ENCODE data around the gene CST7. TPM values are rescaled to one million over a fixed set of nuclear protein-coding genes. Genes with fewer than 3 reads are reported as not detected.

CST7 gene
- total RNA-seq, 1 donor from 2014 or later, result not detected

DNA sequence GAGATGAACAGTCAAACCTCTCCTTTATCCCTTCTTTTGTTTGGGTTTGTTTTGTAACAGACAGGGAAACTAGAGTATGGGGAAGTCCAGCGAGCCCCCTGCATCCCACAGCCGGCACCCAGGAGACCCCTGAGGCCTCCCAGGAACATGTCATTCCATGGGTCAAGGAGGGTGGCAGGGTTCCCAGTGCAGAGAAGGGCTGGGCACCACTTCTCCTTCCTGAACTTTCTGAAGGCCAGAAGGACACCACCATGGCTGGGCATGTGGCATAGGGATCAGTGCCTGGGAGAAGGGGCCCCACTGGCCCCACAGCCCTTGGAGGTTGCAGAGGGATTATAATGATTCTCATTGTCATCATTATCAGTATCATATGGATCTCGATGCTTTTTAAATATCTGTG, 13.9 kb upstream of the CST7 start:
- TF ChIP-seq, protein P1, sequence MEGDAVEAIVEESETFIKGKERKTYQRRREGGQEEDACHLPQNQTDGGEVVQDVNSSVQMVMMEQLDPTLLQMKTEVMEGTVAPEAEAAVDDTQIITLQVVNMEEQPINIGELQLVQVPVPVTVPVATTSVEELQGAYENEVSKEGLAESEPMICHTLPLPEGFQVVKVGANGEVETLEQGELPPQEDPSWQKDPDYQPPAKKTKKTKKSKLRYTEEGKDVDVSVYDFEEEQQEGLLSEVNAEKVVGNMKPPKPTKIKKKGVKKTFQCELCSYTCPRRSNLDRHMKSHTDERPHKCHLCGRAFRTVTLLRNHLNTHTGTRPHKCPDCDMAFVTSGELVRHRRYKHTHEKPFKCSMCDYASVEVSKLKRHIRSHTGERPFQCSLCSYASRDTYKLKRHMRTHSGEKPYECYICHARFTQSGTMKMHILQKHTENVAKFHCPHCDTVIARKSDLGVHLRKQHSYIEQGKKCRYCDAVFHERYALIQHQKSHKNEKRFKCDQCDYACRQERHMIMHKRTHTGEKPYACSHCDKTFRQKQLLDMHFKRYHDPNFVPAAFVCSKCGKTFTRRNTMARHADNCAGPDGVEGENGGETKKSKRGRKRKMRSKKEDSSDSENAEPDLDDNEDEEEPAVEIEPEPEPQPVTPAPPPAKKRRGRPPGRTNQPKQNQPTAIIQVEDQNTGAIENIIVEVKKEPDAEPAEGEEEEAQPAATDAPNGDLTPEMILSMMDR (IDR thresholded peaks at IDR 0.05; ENCODE audit: partially characterized antibody, unreplicated experiment), result no peak
- Mint-ChIP-seq H3K27me3 (ENCODE audit: unreplicated experiment) (no peaks in the 10 kb centered on the region), H3K4me1 (ENCODE audit: low read depth, unreplicated experiment) (peaks cover 2% of the 10 kb centered on the region), H3K4me3 (ENCODE audit: unreplicated experiment) (no peak overlapping the region), H3K9me3 (ENCODE audit: unreplicated experiment) (peaks cover 3% of the 10 kb centered on the region), H3K36me3 (ENCODE audit: unreplicated experiment) (peaks cover 1% of the 10 kb centered on the region), H3K27ac (ENCODE audit: unreplicated experiment) (no peak overlapping the region)
- DNase-seq, result no peak

GRCh38 chr20:24935766-24936525, 13.1 kb upstream of the CST7 start:
- Mint-ChIP-seq H3K4me3 (ENCODE audit: unreplicated experiment) (no peak overlapping the region), H3K27ac (ENCODE audit: unreplicated experiment) (no peak overlapping the region), H3K36me3 (ENCODE audit: unreplicated experiment) (peaks cover 10% of the 10 kb centered on the region), H3K4me1 (ENCODE audit: low read depth, unreplicated experiment) (no peaks in the 10 kb centered on the region), H3K27me3 (ENCODE audit: unreplicated experiment) (no peaks in the 10 kb centered on the region), H3K9me3 (ENCODE audit: unreplicated experiment) (peaks cover 3% of the 10 kb centered on the region)
- DNase-seq, result no peak
- TF ChIP-seq, protein P1 (IDR thresholded peaks at IDR 0.05; ENCODE audit: partially characterized antibody, unreplicated experiment), result no peak

GRCh38 chr20:24936526-24937407, 12.3 kb upstream of the CST7 start:
- peaks cover 3% of the 10 kb centered on the region for H3K9me3 Mint-ChIP-seq (ENCODE audit: unreplicated experiment)
- no peaks in the 10 kb centered on the region for H3K4me1 Mint-ChIP-seq (ENCODE audit: low read depth, unreplicated experiment)
- H3K36me3 Mint-ChIP-seq (ENCODE audit: unreplicated experiment), result peaks cover 14% of the 10 kb centered on the region
- H3K4me3 Mint-ChIP-seq (ENCODE audit: unreplicated experiment), result no peak overlapping the region
- H3K27ac Mint-ChIP-seq (ENCODE audit: unreplicated experiment), result no peak overlapping the region
- TF ChIP-seq, protein P1 (IDR thresholded peaks at IDR 0.05; ENCODE audit: partially characterized antibody, unreplicated experiment), result no peak
- H3K27me3 Mint-ChIP-seq (ENCODE audit: unreplicated experiment), result no peaks in the 10 kb centered on the region
- DNase-seq, result no peak

DNA sequence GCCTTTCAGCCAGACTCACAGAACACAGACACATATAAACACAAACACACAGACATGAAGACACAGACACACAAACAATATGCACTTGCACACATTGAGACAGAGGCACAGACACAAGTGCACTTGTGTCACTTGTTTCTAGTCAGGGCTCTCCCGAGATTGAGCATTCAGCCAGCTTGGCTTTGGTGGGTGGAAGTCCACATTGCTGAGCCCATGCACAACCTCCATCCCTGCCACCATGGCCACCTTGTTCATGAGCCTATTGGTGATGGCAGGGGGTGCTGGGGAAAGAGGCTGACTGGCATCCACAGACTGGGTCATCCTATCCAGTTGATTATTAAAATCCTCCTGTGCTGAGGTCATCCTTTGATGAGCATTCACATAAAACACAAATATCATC, 11.5 kb upstream of the CST7 start:
- Mint-ChIP-seq H3K36me3 (ENCODE audit: unreplicated experiment) (peaks cover 21% of the 10 kb centered on the region), H3K4me3 (ENCODE audit: unreplicated experiment) (no peak overlapping the region), H3K27ac (ENCODE audit: unreplicated experiment) (no peak overlapping the region), H3K9me3 (ENCODE audit: unreplicated experiment) (peaks cover 5% of the 10 kb centered on the region), H3K27me3 (ENCODE audit: unreplicated experiment) (peaks cover 2% of the 10 kb centered on the region), H3K4me1 (ENCODE audit: low read depth, unreplicated experiment) (no peaks in the 10 kb centered on the region)
- TF ChIP-seq, protein P1 (IDR thresholded peaks at IDR 0.05; ENCODE audit: partially characterized antibody, unreplicated experiment), result no peak
- DNase-seq, result no peak

Measured in glutamatergic neuron (in vitro differentiated cells).